HepG2 (cell line): Measurements from ENCODE around the gene LMAN2L. TPM values are rescaled to one million over a fixed set of nuclear protein-coding genes. Genes with fewer than 3 reads are reported as not detected.
A peak's percentile ranks its signal among the peaks of the same experiment; 100 is the strongest.

ENCODE experiments used
- AGO2 ChIP-seq: fragments of 200-400 bp; formaldehyde crosslinking; optimal IDR thresholded peaks from 2 replicates; pipeline ENCODE3; 2017; ENCODE audit warnings: mild to moderate bottlenecking, low read depth, low read length, moderate library complexity
- ATF3 ChIP-seq: sonication (generic); formaldehyde crosslinking; IDR thresholded peaks from 2 replicates; pipeline ENCODE4 v1.4.0; 2020; ENCODE audit warnings: missing genetic modification reagents
- HCFC1 ChIP-seq: fragments of 150-350 bp; IDR thresholded peaks from 2 replicates; pipeline ENCODE4 v1.6.1; 2014; ENCODE audit warnings: low read depth, low read length
- HDAC6 ChIP-seq: fragments of 200-600 bp; sonication (generic); IDR thresholded peaks from 2 replicates; pipeline ENCODE4 v1.7.0; 2017; ENCODE audit warnings: mild to moderate bottlenecking, antibody characterized with exemption, low read length, low read depth
- KDM5A ChIP-seq: fragments of 200-600 bp; sonication (generic); IDR thresholded peaks from 2 replicates; pipeline ENCODE4 v1.7.0; 2018; ENCODE audit warnings: antibody characterized with exemption, mild to moderate bottlenecking, low read length, borderline replicate concordance
- SNRNP70 ChIP-seq: fragments of 200-400 bp; formaldehyde crosslinking; IDR thresholded peaks from 2 replicates; pipeline ENCODE4 v1.6.1; 2017; ENCODE audit warnings: mild to moderate bottlenecking, low read depth, low read length, moderate library complexity
- SOX6 ChIP-seq, 2 experiments: fragments of 450-650 bp in 1 of 2; sonication (generic) in 1 of 2; formaldehyde crosslinking in 1 of 2; IDR thresholded peaks; 2 replicates each; pipeline versions ENCODE4 v1.4.0 to v1.6.1; 2017 to 2020; ENCODE audit warnings: antibody characterized with exemption in 1 of 2, mild to moderate bottlenecking in 1 of 2, missing genetic modification reagents in 1 of 2
- ZFP62 ChIP-seq: sonication (generic); formaldehyde crosslinking; IDR thresholded peaks from 2 replicates; pipeline ENCODE4 v1.4.0; 2020; ENCODE audit warnings: missing genetic modification reagents
- ZFY ChIP-seq: sonication (generic); formaldehyde crosslinking; IDR thresholded peaks from 2 replicates; pipeline ENCODE4 v1.4.0; 2020; ENCODE audit warnings: missing genetic modification reagents
- ZNF121 ChIP-seq: sonication (generic); formaldehyde crosslinking; IDR thresholded peaks from 2 replicates; pipeline ENCODE4 v1.5.0; 2020; ENCODE audit warnings: mild to moderate bottlenecking, missing genetic modification reagents
- ZNF124 ChIP-seq: sonication (generic); formaldehyde crosslinking; IDR thresholded peaks from 2 replicates; pipeline ENCODE4 v1.4.0; 2020; ENCODE audit warnings: missing genetic modification reagents
- ZNF225 ChIP-seq: sonication (generic); formaldehyde crosslinking; IDR thresholded peaks from 2 replicates; pipeline ENCODE4 v1.4.0; 2020; ENCODE audit warnings: mild to moderate bottlenecking, missing genetic modification reagents
- ZNF564 ChIP-seq: sonication (generic); formaldehyde crosslinking; IDR thresholded peaks from 2 replicates; pipeline ENCODE4 v1.8.1; 2023; ENCODE audit warnings: mild to moderate bottlenecking, missing genetic modification reagents
- ZNF639 ChIP-seq: conservative IDR thresholded peaks from 2 replicates; pipeline ENCODE4 v1.6.1; 2018; ENCODE audit warnings: missing genetic modification reagents
- ZNF737 ChIP-seq: sonication (generic); formaldehyde crosslinking; IDR thresholded peaks from 2 replicates; pipeline ENCODE4 v1.5.0; 2020; ENCODE audit warnings: missing genetic modification reagents, mild to moderate bottlenecking, borderline replicate concordance
- ZNF792 ChIP-seq: IDR thresholded peaks from 2 replicates; pipeline ENCODE4 v1.6.1; 2016
- ZNF891 ChIP-seq: sonication (generic); formaldehyde crosslinking; IDR thresholded peaks from 2 replicates; pipeline ENCODE4 v1.5.0; 2020; ENCODE audit warnings: mild to moderate bottlenecking, missing genetic modification reagents
- ZSCAN29 ChIP-seq: sonication (generic); formaldehyde crosslinking; conservative IDR thresholded peaks from 2 replicates; pipeline ENCODE4 v1.4.0; 2020; ENCODE audit warnings: mild to moderate bottlenecking, missing genetic modification reagents
- polyA plus RNA-seq, 8 experiments: library from polyadenylated mRNA; depleted of rRNA in 3 of 8; stranded (reverse) in 7 of 8; unstranded in 1 of 8; fragments of >200 nt; fragmentation: Illumina TruSeq in 4 of 8; extraction: Trizol in 4 of 8; gene quantifications; 2 replicates each; pipeline versions ENCODE4 v1.2.1 to v1.2.3, GENCODE V29; 2011 to 2016; ENCODE audit warnings: low read depth in 4 of 8, missing spikeins in 1 of 8, mixed read lengths in 1 of 8; ENCODE audit not compliant: insufficient read depth in 1 of 8
- total RNA-seq, 5 experiments: library from RNA; depleted of rRNA; stranded (reverse); fragments of >200 nt; fragmentation: Illumina TruSeq; extraction: Trizol; gene quantifications; 2 replicates each; pipeline ENCODE4 v1.2.3, GENCODE V29; 2016; ENCODE audit warnings: low read depth in 1 of 5
- TF ChIP-seq, protein P1 (sequence below): sonication (generic); formaldehyde crosslinking; IDR thresholded peaks from 2 replicates; pipeline ENCODE4 v1.4.0; 2020; ENCODE audit warnings: missing genetic modification reagents
- TF ChIP-seq, protein P2 (sequence below): sonication (generic); formaldehyde crosslinking; IDR thresholded peaks from 2 replicates; pipeline ENCODE4 v1.4.0; 2020; ENCODE audit warnings: mild to moderate bottlenecking, low read depth, missing genetic modification reagents

Gene LMAN2L
- total and polyA plus RNA-seq, 2 of the 13 experiments (the other 11 are each of a cell fraction or from before 2014, with no cell fraction given), result 39.1 to 57.9 TPM

- peak; percentile 77 for TF ChIP-seq ZFY (CRISPR knock-in tag)
- TF ChIP-seq ZNF124 (CRISPR knock-in tag), result 0 out of 2 replicates have a peak, but pooled peaks have one; percentile 40
- TF ChIP-seq ZNF737 (CRISPR knock-in tag), result no peak
- no peak for TF ChIP-seq ZNF564 (CRISPR knock-in tag)
- TF ChIP-seq AGO2, result peak; percentile 28
- TF ChIP-seq ZNF891 (CRISPR knock-in tag), result peak; percentile 8; the same call in 1 of the 2 replicates
- no peak for TF ChIP-seq SOX6 (IDR thresholded peaks at IDR 0.05)
- peak; percentile 61 for TF ChIP-seq SOX6 (CRISPR knock-in tag; IDR thresholded peaks at IDR 0.05)
- no peak for TF ChIP-seq HCFC1
- TF ChIP-seq, protein P1, sequence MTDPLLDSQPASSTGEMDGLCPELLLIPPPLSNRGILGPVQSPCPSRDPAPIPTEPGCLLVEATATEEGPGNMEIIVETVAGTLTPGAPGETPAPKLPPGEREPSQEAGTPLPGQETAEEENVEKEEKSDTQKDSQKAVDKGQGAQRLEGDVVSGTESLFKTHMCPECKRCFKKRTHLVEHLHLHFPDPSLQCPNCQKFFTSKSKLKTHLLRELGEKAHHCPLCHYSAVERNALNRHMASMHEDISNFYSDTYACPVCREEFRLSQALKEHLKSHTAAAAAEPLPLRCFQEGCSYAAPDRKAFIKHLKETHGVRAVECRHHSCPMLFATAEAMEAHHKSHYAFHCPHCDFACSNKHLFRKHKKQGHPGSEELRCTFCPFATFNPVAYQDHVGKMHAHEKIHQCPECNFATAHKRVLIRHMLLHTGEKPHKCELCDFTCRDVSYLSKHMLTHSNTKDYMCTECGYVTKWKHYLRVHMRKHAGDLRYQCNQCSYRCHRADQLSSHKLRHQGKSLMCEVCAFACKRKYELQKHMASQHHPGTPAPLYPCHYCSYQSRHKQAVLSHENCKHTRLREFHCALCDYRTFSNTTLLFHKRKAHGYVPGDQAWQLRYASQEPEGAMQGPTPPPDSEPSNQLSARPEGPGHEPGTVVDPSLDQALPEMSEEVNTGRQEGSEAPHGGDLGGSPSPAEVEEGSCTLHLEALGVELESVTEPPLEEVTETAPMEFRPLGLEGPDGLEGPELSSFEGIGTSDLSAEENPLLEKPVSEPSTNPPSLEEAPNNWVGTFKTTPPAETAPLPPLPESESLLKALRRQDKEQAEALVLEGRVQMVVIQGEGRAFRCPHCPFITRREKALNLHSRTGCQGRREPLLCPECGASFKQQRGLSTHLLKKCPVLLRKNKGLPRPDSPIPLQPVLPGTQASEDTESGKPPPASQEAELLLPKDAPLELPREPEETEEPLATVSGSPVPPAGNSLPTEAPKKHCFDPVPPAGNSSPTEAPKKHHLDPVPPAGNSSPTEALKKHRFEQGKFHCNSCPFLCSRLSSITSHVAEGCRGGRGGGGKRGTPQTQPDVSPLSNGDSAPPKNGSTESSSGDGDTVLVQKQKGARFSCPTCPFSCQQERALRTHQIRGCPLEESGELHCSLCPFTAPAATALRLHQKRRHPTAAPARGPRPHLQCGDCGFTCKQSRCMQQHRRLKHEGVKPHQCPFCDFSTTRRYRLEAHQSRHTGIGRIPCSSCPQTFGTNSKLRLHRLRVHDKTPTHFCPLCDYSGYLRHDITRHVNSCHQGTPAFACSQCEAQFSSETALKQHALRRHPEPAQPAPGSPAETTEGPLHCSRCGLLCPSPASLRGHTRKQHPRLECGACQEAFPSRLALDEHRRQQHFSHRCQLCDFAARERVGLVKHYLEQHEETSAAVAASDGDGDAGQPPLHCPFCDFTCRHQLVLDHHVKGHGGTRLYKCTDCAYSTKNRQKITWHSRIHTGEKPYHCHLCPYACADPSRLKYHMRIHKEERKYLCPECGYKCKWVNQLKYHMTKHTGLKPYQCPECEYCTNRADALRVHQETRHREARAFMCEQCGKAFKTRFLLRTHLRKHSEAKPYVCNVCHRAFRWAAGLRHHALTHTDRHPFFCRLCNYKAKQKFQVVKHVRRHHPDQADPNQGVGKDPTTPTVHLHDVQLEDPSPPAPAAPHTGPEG, result no peak
- no peak for TF ChIP-seq HDAC6
- TF ChIP-seq, protein P2, sequence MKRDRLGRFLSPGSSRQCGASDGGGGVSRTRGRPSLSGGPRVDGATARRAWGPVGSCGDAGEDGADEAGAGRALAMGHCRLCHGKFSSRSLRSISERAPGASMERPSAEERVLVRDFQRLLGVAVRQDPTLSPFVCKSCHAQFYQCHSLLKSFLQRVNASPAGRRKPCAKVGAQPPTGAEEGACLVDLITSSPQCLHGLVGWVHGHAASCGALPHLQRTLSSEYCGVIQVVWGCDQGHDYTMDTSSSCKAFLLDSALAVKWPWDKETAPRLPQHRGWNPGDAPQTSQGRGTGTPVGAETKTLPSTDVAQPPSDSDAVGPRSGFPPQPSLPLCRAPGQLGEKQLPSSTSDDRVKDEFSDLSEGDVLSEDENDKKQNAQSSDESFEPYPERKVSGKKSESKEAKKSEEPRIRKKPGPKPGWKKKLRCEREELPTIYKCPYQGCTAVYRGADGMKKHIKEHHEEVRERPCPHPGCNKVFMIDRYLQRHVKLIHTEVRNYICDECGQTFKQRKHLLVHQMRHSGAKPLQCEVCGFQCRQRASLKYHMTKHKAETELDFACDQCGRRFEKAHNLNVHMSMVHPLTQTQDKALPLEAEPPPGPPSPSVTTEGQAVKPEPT (CRISPR knock-in tag), result peak; percentile 79; the same call in 1 of the 2 replicates
- TF ChIP-seq ZNF639 (CRISPR knock-in tag), result no peak
- TF ChIP-seq ATF3, result no peak; the same call in 1 of the 2 replicates
- TF ChIP-seq SNRNP70, result no peak
- peak; percentile 96 for TF ChIP-seq ZNF121
- TF ChIP-seq ZNF225 (CRISPR knock-in tag), result peak; percentile 92; the same call in 1 of the 2 replicates
- no peak for TF ChIP-seq ZSCAN29
- no peak for TF ChIP-seq KDM5A
- TF ChIP-seq ZFP62 (CRISPR knock-in tag), result no peak
- peak; percentile 67 for TF ChIP-seq ZNF792 (CRISPR knock-in tag)
These were observed 54.0 kb downstream of the LMAN2L start (continued) for GRCh38 chr2:96685577-96686459.
